HTR-8/SVneo (cell line): ENCODE measurements around the gene MED13.
"Not testable (repeated sequence)": the region's sequence is repeated elsewhere in the genome, so short reads cannot be mapped to it uniquely, and the experiment has no call there.

ENCODE experiments used
- DNase-seq: peaks from one replicate; pipeline ENCODE4 v3.0.0; 2011; ENCODE audit warnings: low spot score, mixed read lengths; ENCODE audit not compliant: insufficient read length
- FAIRE-seq: peaks from 2 replicates; lab custom pipeline; 2011; peaks lifted over from hg19 to GRCh38; lab: Jason Lieb, UNC

Gene MED13

GRCh38 chr17:62004388-62004787 lies 60.7 kb downstream of the MED13 start:
- no peak for FAIRE-seq
- DNase-seq: no peak

- not testable (repeated sequence) for FAIRE-seq, DNase-seq
Observed at GRCh38 chr17:62003141-62003540, 61.9 kb downstream of the MED13 start.

- FAIRE-seq: no peak
Observed at GRCh38 chr17:62001105-62001504, 64.0 kb downstream of the MED13 start.

GRCh38 chr17:62000186-62000585 lies 64.9 kb downstream of the MED13 start:
- FAIRE-seq (no peak), DNase-seq (no peak)

More at GRCh38 chr17:62001105-62001504, 64.0 kb downstream of the MED13 start:
- DNase-seq: no peak

- FAIRE-seq, DNase-seq: not testable (repeated sequence)
Observed at GRCh38 chr17:61998534-61998933, 66.5 kb downstream of the MED13 start.

DNA sequence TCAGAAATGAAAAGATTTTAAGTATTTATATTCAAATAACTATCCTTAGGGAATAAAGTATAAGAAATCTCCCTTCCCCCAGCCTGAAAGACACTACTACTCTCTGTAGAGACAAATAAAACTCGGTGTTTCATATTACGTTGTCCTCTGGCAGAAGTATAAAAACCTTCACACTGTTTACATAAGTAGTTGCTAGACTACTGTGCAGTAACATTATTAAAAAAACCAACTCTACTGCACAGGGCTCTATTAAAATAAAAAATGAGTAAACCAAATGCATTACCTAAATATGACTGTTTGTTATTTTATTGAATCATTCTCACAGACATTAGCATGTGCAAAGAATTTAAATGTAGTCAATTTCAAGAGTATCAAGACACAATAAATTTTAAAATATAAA lies 67.4 kb downstream of the MED13 start:
- FAIRE-seq (no peak), DNase-seq (no peak)

GRCh38 chr17:61996916-61997605 lies 68.0 kb downstream of the MED13 start:
- FAIRE-seq: no peak

DNA sequence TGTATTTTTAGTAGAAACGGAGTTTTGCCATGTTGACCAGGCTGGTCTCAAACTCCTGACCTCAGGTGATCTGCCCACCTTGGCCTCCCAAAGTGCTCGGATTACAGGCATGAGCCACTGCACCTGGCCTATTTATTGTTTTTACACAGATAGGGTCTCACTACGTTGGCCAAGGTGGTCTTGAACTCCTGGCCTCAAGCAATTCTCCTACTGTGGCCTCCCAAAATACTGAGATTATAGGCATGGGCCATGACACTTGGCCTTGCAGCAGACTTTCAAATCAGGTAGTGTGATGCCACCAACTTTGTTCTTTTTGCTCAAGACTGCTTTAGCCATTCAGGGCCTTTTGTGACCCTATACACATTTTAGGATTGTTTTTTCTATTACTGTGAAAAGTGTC lies 75.6 kb downstream of the MED13 start:
- no peak for DNase-seq
- FAIRE-seq: no peak

More at GRCh38 chr17:61996916-61997605, 68.0 kb downstream of the MED13 start:
- DNase-seq: no peak

GRCh38 chr17:61986898-61987297 lies 78.2 kb downstream of the MED13 start:
- DNase-seq (no peak), FAIRE-seq (no peak)

GRCh38 chr17:61984821-61985220 lies 80.3 kb downstream of the MED13 start:
- FAIRE-seq (no peak), DNase-seq (no peak)

- FAIRE-seq (no peak), DNase-seq (no peak)
Observed at GRCh38 chr17:61981323-61981722, 83.8 kb downstream of the MED13 start.

- FAIRE-seq (no peak), DNase-seq (no peak)
Observed at GRCh38 chr17:61980535-61980934, 84.5 kb downstream of the MED13 start.

GRCh38 chr17:61974115-61974514 lies 91.0 kb downstream of the MED13 start:
- FAIRE-seq (no peak), DNase-seq (no peak)

GRCh38 chr17:61972311-61972710 lies 92.8 kb downstream of the MED13 start:
- FAIRE-seq (no peak), DNase-seq (no peak)

DNA sequence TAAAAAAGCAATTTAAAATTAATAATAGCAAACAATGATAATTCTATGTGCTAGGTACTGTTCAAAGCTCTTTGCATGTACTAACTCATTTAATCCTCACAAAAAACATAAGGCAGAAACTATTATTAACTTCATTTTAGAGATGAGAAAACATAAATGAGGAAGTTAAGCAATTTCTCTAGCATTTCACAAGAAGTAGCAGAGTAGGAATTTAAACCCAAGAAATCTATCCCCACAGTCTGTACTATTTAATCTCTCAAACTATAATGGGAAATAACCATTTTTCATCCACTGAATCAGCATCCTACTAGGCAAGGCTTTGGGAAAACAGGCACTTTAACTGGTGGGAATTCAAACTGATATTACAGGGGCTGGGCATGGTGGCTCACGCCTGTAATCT lies 95.0 kb downstream of the MED13 start:
- FAIRE-seq (no peak), DNase-seq (no peak)

DNA sequence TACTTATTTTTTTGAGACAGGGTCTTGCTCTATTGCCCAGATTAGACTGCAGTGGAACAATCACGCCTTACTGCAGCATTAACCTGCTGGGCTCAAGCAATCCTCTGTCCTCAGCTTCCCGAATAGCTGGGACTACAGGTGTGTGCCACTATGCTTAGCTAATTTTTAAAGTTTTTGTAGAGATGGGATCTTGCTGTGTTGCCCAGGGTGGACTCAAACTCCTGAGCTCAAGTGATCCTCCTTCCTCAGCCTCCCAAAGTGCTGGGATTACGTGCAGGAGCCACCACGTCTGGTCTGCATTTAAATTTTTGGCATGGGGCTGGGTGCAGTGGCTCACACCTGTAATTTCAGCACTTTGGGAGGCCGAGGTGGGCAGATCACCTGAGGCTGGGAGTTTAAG lies 96.3 kb downstream of the MED13 start:
- FAIRE-seq: no peak
- DNase-seq: no peak

- FAIRE-seq (peak; percentile 28), DNase-seq (no peak)
Observed at GRCh38 chr17:61967729-61968128, 97.3 kb downstream of the MED13 start.

DNA sequence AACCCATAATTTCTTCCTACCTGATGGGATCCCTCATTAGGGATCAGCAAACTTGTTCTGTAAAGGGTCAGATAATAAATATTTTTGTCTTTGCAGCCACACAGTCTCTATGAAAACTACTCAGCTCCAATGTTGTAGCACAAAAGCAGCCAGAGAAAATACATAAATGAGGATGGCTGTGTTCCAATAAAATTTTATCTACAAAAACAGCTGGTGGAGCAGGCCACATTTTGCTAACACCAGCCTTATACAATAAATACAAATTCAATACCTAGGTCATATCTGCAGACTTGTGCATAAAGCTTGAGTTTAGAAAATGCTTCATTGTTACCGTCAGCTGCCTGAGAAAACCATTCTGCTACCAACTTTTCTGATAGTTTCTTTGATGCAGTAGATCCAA lies 98.9 kb downstream of the MED13 start:
- no peak for FAIRE-seq

GRCh38 chr17:61955619-61956018 lies 109.5 kb downstream of the MED13 start:
- DNase-seq (no peak), FAIRE-seq (no peak)

More for the DNA sequence above, 98.9 kb downstream of the MED13 start:
- DNase-seq: no peak

DNA sequence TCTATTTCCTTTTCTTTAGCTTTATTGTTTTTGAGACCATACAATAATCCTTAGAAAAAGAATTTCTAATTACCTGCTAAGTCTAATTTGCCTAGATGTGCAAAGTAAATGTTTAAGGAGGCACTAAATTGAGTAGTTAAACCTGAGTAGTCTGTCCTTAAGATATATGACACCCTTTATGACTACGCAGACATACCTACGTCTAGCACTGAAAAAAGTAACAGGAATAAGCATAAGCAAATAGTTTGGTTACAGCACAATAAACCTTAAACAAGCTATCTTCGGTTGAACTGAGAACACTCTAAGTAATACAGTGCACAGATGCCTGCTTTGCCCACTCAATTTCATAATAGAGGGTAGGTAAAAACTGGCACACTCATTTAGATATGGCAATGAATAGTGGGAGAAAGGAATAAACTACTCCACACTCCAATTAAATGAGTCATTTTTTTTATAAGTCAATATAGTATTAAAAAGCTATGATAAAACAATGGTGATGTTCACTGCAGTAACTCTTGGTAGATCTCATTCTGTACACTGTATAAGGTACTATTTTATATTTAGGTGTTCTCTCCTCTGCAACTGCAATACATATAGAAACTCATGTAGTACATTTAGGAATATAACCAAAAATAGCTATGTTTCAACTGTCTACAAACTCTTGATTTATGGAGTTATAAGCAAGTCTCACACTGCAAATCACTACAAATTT lies 117.6 kb downstream of the MED13 start:
- peak; percentile 67 for FAIRE-seq
- no peak for DNase-seq

GRCh38 chr17:61946359-61946758 lies 118.7 kb downstream of the MED13 start:
- no peak for FAIRE-seq
- no peak for DNase-seq

DNA sequence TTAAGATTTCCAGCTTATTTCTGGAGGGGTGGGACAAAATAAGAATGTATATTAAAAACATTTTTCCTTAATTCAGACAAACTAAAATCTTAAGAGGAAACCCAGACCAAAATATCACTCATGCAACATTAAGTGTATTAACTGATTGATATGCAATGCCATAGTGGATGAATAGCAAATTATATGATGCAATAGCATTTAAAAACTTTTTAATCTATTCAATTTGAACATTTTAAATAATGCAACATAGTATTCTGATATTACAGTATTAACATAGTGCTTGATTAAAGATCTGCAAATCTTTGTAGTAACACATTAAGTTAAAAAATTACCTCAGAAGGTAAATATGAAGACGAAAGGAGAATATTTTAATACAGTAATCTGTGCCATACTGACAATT lies 122.0 kb downstream of the MED13 start:
- DNase-seq (no peak), FAIRE-seq (no peak)
